ENCODE results near the gene MIP.
A peak's percentile ranks its signal among the peaks of the same experiment; 100 is the strongest.

The MIP gene

DNA sequence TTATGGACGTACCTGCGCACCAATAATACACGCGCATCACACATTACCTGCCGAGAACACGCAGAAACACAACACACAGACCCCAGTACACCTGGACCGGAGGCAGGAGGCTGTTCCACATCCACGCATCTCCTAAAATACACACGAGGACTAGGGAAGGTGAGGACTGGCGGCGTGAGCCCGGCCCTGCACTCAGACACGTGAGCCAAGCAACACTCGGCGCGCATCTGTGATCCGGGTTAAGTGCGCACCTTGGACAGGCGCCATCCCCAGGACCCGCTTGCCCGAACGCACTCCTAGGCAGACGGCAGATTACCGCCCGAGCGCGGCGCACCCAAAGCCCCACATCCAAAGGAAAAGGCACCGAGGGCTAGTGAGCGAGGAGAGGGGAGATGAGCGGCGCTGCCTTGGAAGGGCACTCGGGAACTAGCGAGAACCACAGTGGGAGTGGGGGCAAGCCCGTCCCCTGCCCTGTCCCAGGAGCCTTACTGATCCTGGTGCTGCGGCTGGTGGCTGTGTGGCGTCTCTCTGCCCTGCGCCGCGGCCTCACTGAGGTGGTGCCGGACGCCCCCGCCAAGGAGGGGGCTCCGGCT is 33.1 kb upstream of the MIP start:
- Histone ChIP-seq H3K9me3 (ENCODE audit: insufficient read depth, low read depth, low read length) (peaks cover 6% of the 10 kb centered on the region; the same call in 1 of the 2 replicates), H3K9ac (ENCODE audit: low read depth, low read length) (peak overlapping the region; percentile 16), H3K27ac (ENCODE audit: low read depth, low read length) (no peak overlapping the region), H3K4me3 (ENCODE audit: low read length) (peak overlapping the region; percentile 72), H3K36me3 (ENCODE audit: insufficient read depth, low read length) (no peaks in the 10 kb centered on the region), H3K4me1 (ENCODE audit: insufficient read depth, low read length) (no peaks in the 10 kb centered on the region), H3K27me3 (ENCODE audit: insufficient read depth, low read length) (peaks cover 58% of the 10 kb centered on the region)
- 7% methylated on average over 44 of the region's 44 CpGs for WGBS

DNA sequence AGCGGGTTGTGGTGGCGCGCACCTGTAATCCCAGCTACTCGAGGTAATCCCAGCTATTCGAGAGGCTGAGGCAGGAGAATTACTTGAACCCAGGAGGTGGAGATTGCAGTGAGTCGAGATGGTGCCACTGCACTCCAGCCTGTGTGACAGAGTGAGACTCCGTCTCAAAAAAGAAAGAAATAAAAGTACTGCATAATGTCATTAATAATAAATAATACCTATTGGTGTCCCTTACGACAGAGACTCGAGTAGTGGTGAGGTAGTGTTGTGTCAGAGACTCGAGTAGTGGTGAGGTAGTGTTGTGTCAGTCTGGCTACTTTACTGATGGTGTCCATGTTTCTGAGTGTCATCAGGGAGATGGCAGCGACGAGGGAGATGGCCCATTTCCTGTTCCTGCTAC is 32.2 kb upstream of the MIP start:
- H3K27me3 ChIP-seq (ENCODE audit: insufficient read depth, low read length): peaks cover 54% of the 10 kb centered on the region

DNA sequence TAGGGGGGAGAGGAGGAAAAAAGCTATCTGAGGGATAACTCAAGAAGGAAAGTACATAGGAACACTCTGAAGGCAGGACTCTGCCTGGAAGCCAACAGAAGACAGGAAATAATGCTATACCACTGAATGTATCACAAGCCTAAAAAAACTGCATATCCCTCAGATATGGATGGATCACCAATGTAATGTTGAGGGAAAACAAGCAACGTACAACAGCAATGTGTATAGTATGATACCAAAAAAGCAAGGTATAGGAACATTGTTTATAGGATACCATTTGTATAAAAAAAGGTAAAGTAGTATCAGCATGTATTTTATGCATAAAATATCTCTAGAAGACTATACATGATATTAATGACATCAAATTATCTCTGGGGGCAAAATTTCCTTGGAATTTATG is 30.1 kb upstream of the MIP start:
- Histone ChIP-seq H3K27me3 (ENCODE audit: insufficient read depth, low read length) (peaks cover 34% of the 10 kb centered on the region), H3K9ac (ENCODE audit: low read depth, low read length) (no peak overlapping the region), H3K9me3 (ENCODE audit: insufficient read depth, low read depth, low read length) (peaks cover 6% of the 10 kb centered on the region; the same call in 1 of the 2 replicates), H3K4me3 (ENCODE audit: low read length) (no peak overlapping the region), H3K36me3 (ENCODE audit: insufficient read depth, low read length) (no peaks in the 10 kb centered on the region), H3K4me1 (ENCODE audit: insufficient read depth, low read length) (no peaks in the 10 kb centered on the region), H3K27ac (ENCODE audit: low read depth, low read length) (no peak overlapping the region)
- 100% methylated on average over 1 of the region's 1 CpG for WGBS

More for the DNA sequence above, 32.2 kb upstream of the MIP start:
- no peaks in the 10 kb centered on the region for H3K36me3 ChIP-seq (ENCODE audit: insufficient read depth, low read length)
- no peak overlapping the region for H3K27ac ChIP-seq (ENCODE audit: low read depth, low read length)
- H3K4me3 ChIP-seq (ENCODE audit: low read length): peak overlapping the region; percentile 72
- H3K4me1 ChIP-seq (ENCODE audit: insufficient read depth, low read length): no peaks in the 10 kb centered on the region
- peaks cover 6% of the 10 kb centered on the region; the same call in 1 of the 2 replicates for H3K9me3 ChIP-seq (ENCODE audit: insufficient read depth, low read depth, low read length)
- WGBS: 79% methylated on average over 11 of the region's 12 CpGs
- no peak overlapping the region for H3K9ac ChIP-seq (ENCODE audit: low read depth, low read length)

DNA sequence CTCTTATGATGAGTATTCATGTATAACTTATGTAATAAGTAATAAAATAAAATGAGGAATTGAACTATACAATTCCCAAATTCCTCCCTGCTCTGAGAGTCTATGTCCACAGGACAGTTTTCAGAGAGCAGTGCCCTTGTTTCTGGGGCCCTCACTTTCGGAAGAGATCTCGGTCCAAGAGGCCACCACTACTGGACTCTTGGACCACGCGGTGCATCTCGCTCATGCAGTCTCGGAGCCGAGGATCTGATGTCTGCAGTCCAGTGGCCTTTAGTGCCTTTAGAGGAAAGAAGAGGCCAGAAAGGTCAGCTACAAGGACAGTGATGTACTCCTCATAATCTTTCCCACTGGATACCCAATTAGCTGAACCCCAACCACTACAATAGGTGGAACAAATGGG is 25.2 kb upstream of the MIP start:
- Histone ChIP-seq H3K27me3 (ENCODE audit: insufficient read depth, low read length) (no peaks in the 10 kb centered on the region), H3K27ac (ENCODE audit: low read depth, low read length) (no peak overlapping the region), H3K36me3 (ENCODE audit: insufficient read depth, low read length) (0 out of 2 replicates have a peak, but pooled peaks cover under 1% of the 10 kb centered on the region), H3K9ac (ENCODE audit: low read depth, low read length) (no peak overlapping the region), H3K9me3 (ENCODE audit: insufficient read depth, low read depth, low read length) (no peaks in the 10 kb centered on the region), H3K4me1 (ENCODE audit: insufficient read depth, low read length) (no peaks in the 10 kb centered on the region), H3K4me3 (ENCODE audit: low read length) (no peak overlapping the region)
- 92% methylated on average over 7 of the region's 7 CpGs for WGBS

DNA sequence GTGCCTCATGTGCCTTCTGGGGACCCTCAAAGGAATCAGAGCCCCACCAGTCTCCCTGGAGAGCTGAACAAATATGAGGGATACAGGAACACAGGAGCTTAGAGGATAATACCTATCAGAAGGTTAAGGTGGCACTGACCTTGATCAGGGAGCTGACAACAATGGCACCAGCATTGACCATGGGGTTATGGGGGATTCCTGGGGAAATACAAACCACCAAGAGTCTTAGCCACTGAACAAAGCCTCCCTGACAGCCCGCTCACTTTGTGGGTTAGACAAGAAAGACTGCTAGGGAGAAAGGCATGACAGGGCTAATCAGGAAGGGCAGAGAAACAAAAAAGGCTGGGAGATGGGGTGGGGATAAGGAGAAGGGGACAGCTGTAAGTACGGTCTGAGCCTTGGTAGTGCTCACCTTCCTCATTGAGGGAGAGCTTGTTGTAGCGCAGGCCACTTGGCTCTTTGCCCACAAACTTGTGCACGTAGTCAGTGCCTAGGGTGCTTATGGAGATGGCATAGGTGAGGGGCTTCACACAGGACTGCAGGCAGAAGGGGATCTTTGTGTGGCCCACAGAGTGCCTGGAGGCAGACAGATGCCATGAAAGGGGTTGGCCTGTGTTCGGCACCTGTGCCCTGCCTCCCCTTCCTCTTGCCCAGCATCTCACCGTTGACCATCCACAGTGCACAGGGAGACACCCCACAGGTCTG is 23.2 kb upstream of the MIP start:
- H3K36me3 ChIP-seq (ENCODE audit: insufficient read depth, low read length): peaks cover 11% of the 10 kb centered on the region
- no peaks in the 10 kb centered on the region for H3K4me1 ChIP-seq (ENCODE audit: insufficient read depth, low read length)
- H3K27ac ChIP-seq (ENCODE audit: low read depth, low read length): no peak overlapping the region
- no peak overlapping the region for H3K4me3 ChIP-seq (ENCODE audit: low read length)
- H3K9ac ChIP-seq (ENCODE audit: low read depth, low read length): no peak overlapping the region
- 87% methylated on average over 6 of the region's 6 CpGs for WGBS
- no peaks in the 10 kb centered on the region for H3K9me3 ChIP-seq (ENCODE audit: insufficient read depth, low read depth, low read length)
- no peaks in the 10 kb centered on the region for H3K27me3 ChIP-seq (ENCODE audit: insufficient read depth, low read length)

DNA sequence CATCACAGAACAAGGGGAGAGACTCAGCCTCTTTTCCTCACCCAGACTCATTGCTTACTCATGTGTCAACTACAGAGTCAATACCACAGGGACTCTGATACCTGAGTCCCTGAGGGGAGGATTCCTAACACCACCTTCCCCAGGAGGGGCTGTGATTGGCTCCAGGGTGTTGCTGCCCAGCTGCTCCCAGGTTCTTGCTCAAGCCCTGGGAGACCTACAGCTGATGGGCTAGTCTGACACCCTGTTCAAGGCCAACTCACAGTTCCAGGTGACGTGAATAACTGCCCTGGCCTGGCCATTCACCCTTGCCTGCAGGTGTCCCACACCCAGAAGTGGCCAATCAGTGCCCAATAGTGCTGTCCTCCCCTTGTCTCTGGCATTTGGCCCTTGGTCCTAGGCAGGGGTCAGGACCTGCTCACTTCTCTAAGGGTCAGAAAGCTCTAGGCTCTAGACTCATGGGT is 22.5 kb upstream of the MIP start:
- Histone ChIP-seq H3K4me3 (ENCODE audit: low read length) (no peak overlapping the region), H3K27ac (ENCODE audit: low read depth, low read length) (no peak overlapping the region), H3K4me1 (ENCODE audit: insufficient read depth, low read length) (no peaks in the 10 kb centered on the region), H3K9ac (ENCODE audit: low read depth, low read length) (no peak overlapping the region), H3K9me3 (ENCODE audit: insufficient read depth, low read depth, low read length) (no peaks in the 10 kb centered on the region), H3K27me3 (ENCODE audit: insufficient read depth, low read length) (no peaks in the 10 kb centered on the region), H3K36me3 (ENCODE audit: insufficient read depth, low read length) (peaks cover 17% of the 10 kb centered on the region)
- WGBS: 98% methylated on average over 1 of the region's 1 CpG

DNA sequence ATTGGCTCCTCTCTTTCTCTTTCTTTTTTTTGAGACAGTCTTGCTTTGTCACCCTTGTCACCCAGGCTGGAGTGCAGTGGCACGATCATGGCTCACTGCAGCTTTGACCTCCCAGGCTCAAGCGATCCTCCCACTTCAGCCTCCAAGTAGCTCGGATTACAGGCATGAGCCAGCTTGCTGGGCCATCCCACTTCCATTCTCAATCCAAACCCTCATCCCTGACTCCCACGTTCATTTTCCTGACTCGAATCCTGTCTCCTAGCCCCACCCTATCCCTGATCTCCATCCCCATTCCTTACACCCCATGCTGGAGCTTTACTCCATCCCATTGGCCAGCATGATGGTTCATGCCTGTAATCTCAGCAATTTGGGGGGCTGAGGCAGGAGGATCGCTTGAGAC is 21.7 kb upstream of the MIP start:
- H3K9me3 ChIP-seq (ENCODE audit: insufficient read depth, low read depth, low read length): no peaks in the 10 kb centered on the region
- H3K27ac ChIP-seq (ENCODE audit: low read depth, low read length): no peak overlapping the region
- no peak overlapping the region for H3K4me3 ChIP-seq (ENCODE audit: low read length)
- 93% methylated on average over 6 of the region's 6 CpGs for WGBS
- H3K9ac ChIP-seq (ENCODE audit: low read depth, low read length): no peak overlapping the region
- peaks cover 26% of the 10 kb centered on the region for H3K36me3 ChIP-seq (ENCODE audit: insufficient read depth, low read length)
- no peaks in the 10 kb centered on the region for H3K27me3 ChIP-seq (ENCODE audit: insufficient read depth, low read length)
- no peaks in the 10 kb centered on the region for H3K4me1 ChIP-seq (ENCODE audit: insufficient read depth, low read length)

DNA sequence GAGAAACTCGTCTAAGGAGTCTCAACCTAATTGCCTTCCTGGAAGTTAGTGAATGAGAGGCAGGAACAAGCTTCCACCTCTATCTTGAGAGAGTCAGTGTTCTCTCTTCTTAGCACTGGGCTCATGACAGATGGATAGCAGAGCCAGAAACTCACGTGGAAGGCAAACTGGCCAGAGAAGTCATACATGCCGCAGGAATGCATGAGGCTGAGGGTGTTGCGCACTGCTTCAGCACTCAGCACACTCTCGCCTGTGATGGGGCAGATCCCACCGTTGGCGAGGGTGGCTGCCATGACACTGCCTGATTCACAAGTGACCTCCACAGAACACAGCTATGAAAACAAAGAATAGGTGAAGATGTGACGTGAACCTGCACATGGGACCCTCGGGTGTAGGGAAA is 19.9 kb upstream of the MIP start:
- H3K4me1 ChIP-seq (ENCODE audit: insufficient read depth, low read length): peaks cover 4% of the 10 kb centered on the region; the same call in 1 of the 2 replicates
- no peak overlapping the region for H3K27ac ChIP-seq (ENCODE audit: low read depth, low read length)
- H3K9ac ChIP-seq (ENCODE audit: low read depth, low read length): no peak overlapping the region
- 91% methylated on average over 9 of the region's 9 CpGs for WGBS
- H3K36me3 ChIP-seq (ENCODE audit: insufficient read depth, low read length): peaks cover 42% of the 10 kb centered on the region
- H3K4me3 ChIP-seq (ENCODE audit: low read length): no peak overlapping the region
- no peaks in the 10 kb centered on the region for H3K9me3 ChIP-seq (ENCODE audit: insufficient read depth, low read depth, low read length)
- no peaks in the 10 kb centered on the region for H3K27me3 ChIP-seq (ENCODE audit: insufficient read depth, low read length)

DNA sequence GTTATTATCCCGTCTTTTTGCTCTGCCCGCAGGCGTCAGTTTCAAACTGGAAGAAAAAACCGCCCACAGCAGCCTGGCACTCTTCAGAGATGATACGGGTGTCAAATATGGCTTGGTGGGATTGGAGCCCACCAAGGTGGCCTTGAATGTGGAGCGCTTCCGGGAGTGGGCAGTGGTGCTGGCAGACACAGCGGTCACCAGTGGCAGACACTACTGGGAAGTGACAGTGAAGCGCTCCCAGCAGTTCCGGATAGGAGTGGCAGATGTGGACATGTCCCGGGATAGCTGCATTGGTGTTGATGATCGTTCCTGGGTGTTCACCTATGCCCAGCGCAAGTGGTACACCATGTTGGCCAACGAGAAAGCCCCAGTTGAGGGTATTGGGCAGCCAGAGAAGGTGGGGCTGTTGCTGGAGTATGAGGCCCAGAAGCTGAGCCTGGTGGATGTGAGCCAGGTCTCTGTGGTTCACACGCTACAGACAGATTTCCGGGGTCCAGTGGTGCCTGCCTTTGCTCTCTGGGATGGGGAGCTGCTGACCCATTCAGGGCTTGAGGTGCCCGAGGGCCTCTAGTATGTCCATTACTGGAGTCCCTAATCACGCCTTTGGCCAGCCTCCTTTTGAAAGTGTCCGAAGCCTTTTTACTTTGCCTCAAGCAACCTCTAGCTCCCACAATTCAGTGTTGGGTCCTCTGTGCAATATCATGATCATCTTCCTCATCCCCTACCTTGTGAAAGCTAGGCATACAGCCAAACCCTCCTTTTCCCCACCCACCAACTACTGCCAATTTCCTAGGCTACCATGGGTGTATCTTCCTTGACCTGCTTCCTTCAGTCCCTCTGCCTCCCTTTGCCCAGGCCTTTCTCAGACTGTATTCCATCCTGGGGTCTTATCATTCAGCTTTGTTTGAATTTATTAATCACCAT is 14.8 kb upstream of the MIP start:
- H3K27ac ChIP-seq (ENCODE audit: low read depth, low read length): peak overlapping the region; percentile 81; the same call in 1 of the 2 replicates
- peak overlapping the region; percentile 84 for H3K4me3 ChIP-seq (ENCODE audit: low read length)
- H3K9me3 ChIP-seq (ENCODE audit: insufficient read depth, low read depth, low read length): no peaks in the 10 kb centered on the region
- peaks cover 42% of the 10 kb centered on the region for H3K36me3 ChIP-seq (ENCODE audit: insufficient read depth, low read length)
- H3K27me3 ChIP-seq (ENCODE audit: insufficient read depth, low read length): no peaks in the 10 kb centered on the region
- H3K9ac ChIP-seq (ENCODE audit: low read depth, low read length): peak overlapping the region; percentile 95
- peaks cover 7% of the 10 kb centered on the region; the same call in 1 of the 2 replicates for H3K4me1 ChIP-seq (ENCODE audit: insufficient read depth, low read length)
- WGBS: 56% methylated on average over 19 of the region's 19 CpGs

DNA sequence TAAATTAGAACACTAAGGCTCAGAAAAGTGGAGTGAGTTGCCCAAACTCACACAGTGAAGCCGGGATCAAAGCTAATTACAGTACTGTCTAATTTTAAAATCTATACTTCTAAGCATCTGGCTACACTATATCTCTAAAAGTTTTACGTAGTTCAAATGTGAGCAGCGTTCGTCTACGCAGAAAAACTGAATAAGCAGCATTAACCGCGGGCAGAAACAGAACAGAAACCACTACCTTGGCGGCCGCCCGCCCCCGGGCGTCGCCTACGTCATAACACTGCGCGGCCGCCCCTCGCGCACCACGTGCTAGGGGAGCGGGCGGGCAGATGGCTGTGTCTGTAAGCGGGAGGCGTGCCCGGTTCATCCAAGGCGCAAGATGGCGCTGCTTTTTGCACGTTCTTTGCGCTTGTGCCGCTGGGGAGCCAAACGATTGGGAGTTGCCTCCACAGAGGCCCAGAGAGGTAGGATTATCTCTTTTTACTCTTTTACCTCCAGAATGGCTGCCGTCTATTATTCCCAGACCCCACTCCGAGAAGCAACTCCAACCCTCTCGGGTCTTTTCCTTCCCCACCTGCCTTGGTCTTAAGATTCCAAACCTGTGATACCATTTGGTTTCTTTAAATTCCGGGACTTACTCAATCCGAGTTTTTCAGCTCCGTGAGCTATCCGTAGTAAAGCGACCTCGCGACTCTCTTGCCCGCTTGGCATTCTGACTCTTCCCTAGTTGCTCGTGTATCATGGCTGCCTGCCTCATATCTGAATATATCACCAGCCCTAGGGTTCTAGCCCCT is 14.0 kb upstream of the MIP start, which contains the start of gene SPRYD4:
SPRYD4 (plus strand) TSS at position 363 of the 791 bp plus-strand sequence; CDS start at position 377, 14 bp downstream.
- H3K27ac ChIP-seq (ENCODE audit: low read depth, low read length): peak within 1 kb of the TSS; percentile 81
- no peaks in the 10 kb centered on the region for H3K9me3 ChIP-seq (ENCODE audit: insufficient read depth, low read depth, low read length)
- no peaks in the 10 kb centered on the region for H3K27me3 ChIP-seq (ENCODE audit: insufficient read depth, low read length)
- under 1% methylated on average over 43 of the region's 43 CpGs for WGBS
- peak within 1 kb of the TSS; percentile 95 for H3K9ac ChIP-seq (ENCODE audit: low read depth, low read length)
- H3K4me1 ChIP-seq (ENCODE audit: insufficient read depth, low read length): peaks cover 12% of the 10 kb centered on the region
- peak within 1 kb of the TSS; percentile 84 for H3K4me3 ChIP-seq (ENCODE audit: low read length)
- peaks cover 38% of the 10 kb centered on the region for H3K36me3 ChIP-seq (ENCODE audit: insufficient read depth, low read length)

All from HUES64 (cell line).